Tibial nerve (tissue), 4 donors: ENCODE measurements around the gene NRK. TPM values are rescaled to one million over a fixed set of nuclear protein-coding genes. Genes with fewer than 3 reads are reported as not detected.

Source experiments
- DNase-seq, 2 donors: peaks; one replicate each; pipeline ENCODE4 v3.0.0-alpha.2; 2019; ENCODE audit warnings: low spot score in 2 of 2
- H3K27ac ChIP-seq, 4 donors: fragments of 200-600 bp; sonication (generic) in 3 of 4; one replicate each; pipeline ENCODE4 v1.5.1; 2017 to 2019; ENCODE audit warnings: mild to moderate bottlenecking in 1 of 4
- H3K27me3 ChIP-seq, 2 donors: fragments of 200-600 bp; sonication (generic) in 1 of 2; one replicate each; pipeline versions ENCODE4 v1.5.1 to v1.6.0; 2017 to 2019
- H3K36me3 ChIP-seq, 3 donors: fragments of 200-600 bp; sonication (generic); one replicate each; pipeline ENCODE4 v1.5.1; 2018 to 2019
- H3K4me1 ChIP-seq, 4 donors: fragments of 200-600 bp; sonication (generic) in 3 of 4; one replicate each; pipeline ENCODE4 v1.5.1; 2017 to 2019
- H3K4me3 ChIP-seq, 4 donors: fragments of 200-600 bp; sonication (generic) in 3 of 4; one replicate each; pipeline ENCODE4 v1.5.1; 2017 to 2019; ENCODE audit warnings: mild to moderate bottlenecking in 1 of 4, moderate library complexity in 1 of 4
- H3K9me3 ChIP-seq, 4 donors: fragments of 200-600 bp; sonication (generic) in 3 of 4; one replicate each; pipeline ENCODE4 v1.5.1; 2017 to 2019
- CTCF ChIP-seq, 5 experiments: fragments of 200-600 bp in 3 of 5; fragments of 450-650 bp in 2 of 5; sonication (generic) in 3 of 5; IDR thresholded peaks; one replicate each; pipeline ENCODE4 v1.5.1; 2016 to 2019; ENCODE audit warnings: antibody characterized with exemption in 5 of 5, mild to moderate bottlenecking in 3 of 5, moderate library complexity in 2 of 5
- EP300 ChIP-seq, 2 donors: sonication (generic); formaldehyde crosslinking; IDR thresholded peaks; one replicate each; pipeline ENCODE4 v1.6.1; 2017; ENCODE audit warnings: antibody characterized with exemption in 2 of 2, mild to moderate bottlenecking in 1 of 2
- POLR2A ChIP-seq, 2 donors: fragments of 450-650 bp; IDR thresholded peaks; one replicate each; pipeline ENCODE4 v1.6.1; 2017; ENCODE audit warnings: antibody characterized with exemption in 2 of 2, mild to moderate bottlenecking in 2 of 2, moderate library complexity in 2 of 2
- WGBS, 2 donors: methylation state at CpG; one replicate each; pipeline ENCODE4 v1.1.5; 2018; 5-methylcytosine and 5-hydroxymethylcytosine counted together
- total RNA-seq, 4 donors: library from RNA; depleted of rRNA; stranded (reverse); fragments of >200 nt; gene quantifications; one replicate each; pipeline ENCODE4 v1.1.0, GENCODE V29; 2016

Gene NRK
- total RNA-seq, 4 donors from 2014 or later, result under 0.01 to 0.63 (median 0.30) TPM

GRCh38 chrX:105909576-105909975 lies 87.2 kb downstream of the NRK start:
- Histone ChIP-seq H3K4me1 (no peaks in the 10 kb centered on the region), H3K27me3 (peaks cover 0 to 16% of the 10 kb centered on the region in 2 donors), H3K4me3 (no peak overlapping the region), H3K27ac (no peak overlapping the region), H3K9me3 (no peaks in the 10 kb centered on the region), H3K36me3 (no peaks in the 10 kb centered on the region)
- 93 to 97% methylated on average over 8 of the region's 8 CpGs for WGBS, 2 donors
- TF ChIP-seq CTCF (IDR thresholded peaks at IDR 0.05) (no peak), EP300 (IDR thresholded peaks at IDR 0.05) (no peak), POLR2A (IDR thresholded peaks at IDR 0.05) (no peak)
- DNase-seq, result no peak

- TF ChIP-seq CTCF (IDR thresholded peaks at IDR 0.05) (no peak), POLR2A (IDR thresholded peaks at IDR 0.05) (no peak), EP300 (IDR thresholded peaks at IDR 0.05) (no peak)
- 60 to 68% methylated on average over 3 of the region's 3 CpGs for WGBS, 2 donors
- Histone ChIP-seq H3K36me3 (no peaks in the 10 kb centered on the region), H3K27ac (no peak overlapping the region), H3K4me3 (no peak overlapping the region), H3K9me3 (no peaks in the 10 kb centered on the region), H3K4me1 (no peaks in the 10 kb centered on the region), H3K27me3 (peaks cover 0 to 20% of the 10 kb centered on the region in 2 donors)
- DNase-seq, result no peak
Observed at GRCh38 chrX:105910563-105911105, 88.3 kb downstream of the NRK start.

GRCh38 chrX:105945266-105945665 lies 122.9 kb downstream of the NRK start:
- H3K4me3 ChIP-seq, result no peak overlapping the region
- no peaks in the 10 kb centered on the region for H3K36me3 ChIP-seq
- no peaks in the 10 kb centered on the region for H3K4me1 ChIP-seq
- DNase-seq, result no peak
- WGBS, 2 donors, result 76 to 96% methylated on average over 3 of the region's 3 CpGs
- H3K9me3 ChIP-seq, result no peaks in the 10 kb centered on the region
- no peak overlapping the region for H3K27ac ChIP-seq
- no peak for TF ChIP-seq POLR2A (IDR thresholded peaks at IDR 0.05)
- TF ChIP-seq CTCF (IDR thresholded peaks at IDR 0.05), result no peak
- TF ChIP-seq EP300 (IDR thresholded peaks at IDR 0.05), result no peak
- peaks cover 0 to 6% of the 10 kb centered on the region in 2 donors for H3K27me3 ChIP-seq

GRCh38 chrX:105969487-105969886 lies 147.1 kb downstream of the NRK start:
- Histone ChIP-seq H3K36me3 (no peaks in the 10 kb centered on the region), H3K4me3 (no peak overlapping the region), H3K4me1 (no peaks in the 10 kb centered on the region), H3K27me3 (no peaks in the 10 kb centered on the region), H3K9me3 (no peaks in the 10 kb centered on the region), H3K27ac (no peak overlapping the region)
- TF ChIP-seq EP300 (IDR thresholded peaks at IDR 0.05) (no peak), CTCF (IDR thresholded peaks at IDR 0.05) (no peak), POLR2A (IDR thresholded peaks at IDR 0.05) (no peak)
- no peak for DNase-seq
- 91 to 98% methylated on average over 5 of the region's 5 CpGs for WGBS, 2 donors

GRCh38 chrX:105972690-105973386 lies 150.5 kb downstream of the NRK start:
- Histone ChIP-seq H3K27ac (no peak overlapping the region), H3K9me3 (no peaks in the 10 kb centered on the region), H3K27me3 (no peaks in the 10 kb centered on the region), H3K4me1 (no peaks in the 10 kb centered on the region), H3K36me3 (no peaks in the 10 kb centered on the region), H3K4me3 (no peak overlapping the region)
- TF ChIP-seq POLR2A (IDR thresholded peaks at IDR 0.05), result no peak
- no peak for TF ChIP-seq CTCF (IDR thresholded peaks at IDR 0.05)
- no peak for TF ChIP-seq EP300 (IDR thresholded peaks at IDR 0.05)
- DNase-seq, result no peak
- 48 to 57% methylated on average over 1 to 3 of the region's 3 CpGs for WGBS, 2 donors
